NK-92 (cell line): Measurements from ENCODE around the gene CTBP2.

Experiments used
- DNase-seq: peaks from one replicate; lab custom pipeline; 2025; ENCODE audit not compliant: unreplicated experiment; lab: John Stamatoyannopoulos, UW

Gene CTBP2

GRCh38 chr10:125107166-125107949, 53.0 kb downstream of the CTBP2 start:
- DNase-seq, result no peak

DNA sequence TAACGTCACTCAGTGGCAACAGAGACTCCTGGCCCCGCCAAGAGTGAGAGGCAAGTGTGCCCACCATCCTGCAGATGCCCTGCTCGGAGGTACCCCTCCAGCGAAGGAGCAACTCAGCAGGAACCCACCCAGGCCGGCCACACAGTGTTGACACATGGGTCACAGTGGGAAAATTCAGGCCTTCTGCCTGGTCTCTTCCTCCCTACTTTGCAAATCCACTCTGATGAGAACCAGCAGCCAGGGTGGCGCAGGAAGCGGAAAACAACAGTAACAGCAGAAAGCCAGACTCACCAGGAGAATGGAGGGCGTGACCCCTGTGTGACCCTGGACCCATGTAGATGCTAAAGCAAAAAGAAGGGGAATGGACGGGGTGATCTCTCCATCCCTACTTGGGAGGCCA, 53.8 kb downstream of the CTBP2 start:
- no peak for DNase-seq

- no peak for DNase-seq
These were observed 54.6 kb downstream of the CTBP2 start for GRCh38 chr10:125105706-125106255.

- no peak for DNase-seq
These were observed 55.2 kb downstream of the CTBP2 start for GRCh38 chr10:125105155-125105554.

- no peak for DNase-seq
These were observed 55.8 kb downstream of the CTBP2 start for GRCh38 chr10:125104559-125104958.

DNA sequence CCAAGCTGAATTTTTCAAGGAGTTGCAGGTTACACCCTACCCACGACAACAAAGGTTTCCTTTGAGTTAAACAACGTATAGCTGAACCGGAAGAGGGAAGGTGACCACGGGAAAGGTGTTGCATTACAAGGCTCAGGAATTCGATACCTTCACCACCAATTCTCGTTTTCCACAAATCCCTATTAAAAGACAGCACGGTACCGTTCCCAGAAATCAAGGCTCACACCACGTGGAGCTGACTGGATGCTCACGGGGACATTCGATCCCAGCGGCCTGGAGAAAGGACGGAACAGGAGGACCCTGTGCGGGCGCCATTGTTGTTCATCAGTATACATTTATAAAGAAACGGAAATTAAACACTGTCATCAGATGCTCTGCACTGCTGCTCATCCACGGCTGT, 56.4 kb downstream of the CTBP2 start:
- no peak for DNase-seq

DNA sequence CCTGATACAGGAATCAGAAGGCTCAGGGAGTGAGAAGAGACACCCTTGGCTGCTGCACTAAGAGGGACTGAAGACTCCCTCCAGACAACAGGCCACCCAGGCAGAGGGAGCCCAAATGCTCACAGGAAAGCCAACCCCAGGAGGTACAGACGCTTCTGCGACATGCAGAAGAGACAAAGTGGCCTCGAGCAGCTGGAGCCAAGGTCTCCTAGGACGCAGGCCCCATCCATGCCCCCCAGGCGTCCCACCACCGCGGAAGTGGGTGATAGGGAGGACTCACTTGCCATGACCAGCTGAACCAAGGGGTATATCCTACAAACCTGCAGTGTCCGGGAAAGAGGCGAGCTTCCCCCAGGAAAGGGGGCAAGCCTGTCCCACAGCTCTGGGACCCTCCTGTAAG, 56.9 kb downstream of the CTBP2 start:
- no peak for DNase-seq

GRCh38 chr10:125102821-125103220, 57.5 kb downstream of the CTBP2 start:
- no peak for DNase-seq

DNA sequence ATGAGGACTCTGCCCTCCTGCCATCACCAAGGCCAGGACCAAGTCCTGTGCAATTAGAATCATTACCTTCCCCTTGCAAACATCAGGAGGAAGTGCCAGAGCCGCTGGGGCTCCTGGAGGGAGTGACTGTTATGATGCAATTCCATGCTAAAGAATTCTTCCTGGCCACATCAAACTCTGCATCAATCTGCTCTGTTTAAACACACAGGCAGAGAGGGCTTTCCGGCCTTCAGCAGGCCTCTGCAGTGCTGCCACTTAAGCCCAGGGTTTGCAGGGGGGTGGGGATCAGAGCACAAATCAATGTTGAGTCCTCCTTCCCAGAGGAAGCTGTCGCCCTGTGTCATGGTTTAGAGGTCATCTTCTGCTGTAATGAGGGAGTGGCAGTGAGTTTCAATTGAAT, 58.1 kb downstream of the CTBP2 start:
- no peak for DNase-seq

DNA sequence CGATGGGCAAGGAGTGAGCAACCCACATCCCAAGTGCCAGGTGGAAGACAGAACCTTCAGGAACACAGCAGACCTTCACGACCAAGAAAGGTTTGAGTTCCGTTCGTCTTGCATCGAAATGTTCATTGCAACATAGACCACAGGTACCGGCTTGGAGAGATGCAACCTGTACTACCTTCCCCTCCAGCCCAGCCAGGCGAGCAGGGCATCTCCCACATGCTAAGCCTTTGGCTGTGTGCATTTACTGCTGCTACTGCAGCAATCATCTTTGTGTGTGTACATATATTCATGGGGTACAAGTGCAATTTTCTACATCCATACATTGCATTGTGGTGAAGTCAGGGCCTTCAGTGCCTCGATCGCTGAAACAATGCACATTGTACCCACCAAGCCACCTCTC, 58.8 kb downstream of the CTBP2 start:
- no peak for DNase-seq

DNA sequence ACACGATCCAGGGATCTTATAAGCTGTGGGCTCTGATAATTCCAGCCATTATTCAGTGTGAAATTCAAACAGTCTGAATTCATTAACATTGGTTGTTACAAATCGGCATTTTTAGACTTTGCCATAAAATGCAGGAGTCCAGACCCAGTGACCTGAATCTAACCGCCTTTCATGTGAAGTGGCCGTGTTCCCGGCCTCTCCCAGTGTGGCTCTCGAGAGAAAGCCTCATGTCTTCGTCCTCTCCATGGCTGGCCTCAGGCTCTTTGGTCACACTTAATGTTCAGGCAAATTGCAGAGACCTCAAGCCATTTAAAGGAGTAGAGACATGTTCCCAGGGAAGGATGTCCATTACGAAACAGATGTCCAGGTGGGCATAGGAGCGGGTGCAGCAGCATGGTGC, 59.3 kb downstream of the CTBP2 start:
- no peak for DNase-seq

DNA sequence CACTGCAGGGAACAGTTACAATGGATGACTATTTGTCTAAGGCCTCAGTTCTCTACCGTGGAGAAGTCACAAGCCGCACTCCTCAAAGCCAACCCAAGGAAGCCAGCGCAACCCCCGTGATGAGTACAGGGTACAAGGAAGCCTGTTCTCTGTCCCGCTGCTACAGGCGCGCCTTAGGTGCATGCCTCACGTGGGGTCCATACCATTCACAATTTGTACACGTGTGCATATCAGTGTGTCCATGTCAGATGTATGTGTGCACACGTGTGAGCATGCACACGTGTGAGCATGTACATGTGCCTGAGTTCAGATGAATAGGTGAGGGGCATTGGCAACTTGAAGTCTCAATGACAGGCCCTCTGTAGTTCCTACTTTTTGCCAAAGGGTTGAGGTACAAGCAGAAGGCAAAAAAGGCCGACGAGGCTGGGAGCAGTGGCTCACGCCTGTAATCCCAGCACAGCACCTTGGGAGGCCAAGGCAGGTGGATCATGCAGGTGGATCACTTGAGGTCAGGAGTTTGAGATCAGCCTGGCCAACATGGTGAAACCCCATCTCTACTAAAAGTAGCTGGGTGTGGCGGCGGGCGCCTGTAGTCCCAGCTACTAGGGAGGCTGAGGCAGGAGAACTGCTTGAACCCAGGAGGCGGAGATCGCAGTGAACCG, 62.8 kb downstream of the CTBP2 start:
- DNase-seq, result no peak

GRCh38 chr10:125096975-125097374, 63.4 kb downstream of the CTBP2 start:
- DNase-seq, result no peak

GRCh38 chr10:125096371-125096770, 64.0 kb downstream of the CTBP2 start:
- DNase-seq, result no peak

GRCh38 chr10:125095776-125096175, 64.6 kb downstream of the CTBP2 start:
- DNase-seq, result no peak

DNA sequence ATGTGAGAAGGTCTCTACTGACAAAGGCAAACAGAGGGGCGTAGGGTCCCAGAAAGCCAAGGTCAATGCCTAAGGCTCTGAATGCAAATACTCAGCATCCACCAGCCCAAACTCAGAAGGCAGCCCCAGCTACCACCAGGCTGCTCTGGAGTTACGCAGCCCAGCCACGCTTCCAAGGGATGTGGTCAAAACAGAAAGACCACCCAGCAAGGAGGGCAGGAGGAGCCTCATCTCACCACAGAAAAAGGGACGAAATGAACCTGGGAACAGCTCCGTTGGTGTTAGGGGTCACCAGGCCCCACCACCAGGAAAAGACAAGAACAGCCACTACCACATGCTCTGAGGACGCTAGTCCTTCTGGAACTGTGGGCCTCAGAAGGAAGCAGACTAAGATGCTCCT, 65.1 kb downstream of the CTBP2 start:
- DNase-seq, result no peak

- DNase-seq, result no peak
These were observed 65.6 kb downstream of the CTBP2 start for GRCh38 chr10:125094806-125095205.

DNA sequence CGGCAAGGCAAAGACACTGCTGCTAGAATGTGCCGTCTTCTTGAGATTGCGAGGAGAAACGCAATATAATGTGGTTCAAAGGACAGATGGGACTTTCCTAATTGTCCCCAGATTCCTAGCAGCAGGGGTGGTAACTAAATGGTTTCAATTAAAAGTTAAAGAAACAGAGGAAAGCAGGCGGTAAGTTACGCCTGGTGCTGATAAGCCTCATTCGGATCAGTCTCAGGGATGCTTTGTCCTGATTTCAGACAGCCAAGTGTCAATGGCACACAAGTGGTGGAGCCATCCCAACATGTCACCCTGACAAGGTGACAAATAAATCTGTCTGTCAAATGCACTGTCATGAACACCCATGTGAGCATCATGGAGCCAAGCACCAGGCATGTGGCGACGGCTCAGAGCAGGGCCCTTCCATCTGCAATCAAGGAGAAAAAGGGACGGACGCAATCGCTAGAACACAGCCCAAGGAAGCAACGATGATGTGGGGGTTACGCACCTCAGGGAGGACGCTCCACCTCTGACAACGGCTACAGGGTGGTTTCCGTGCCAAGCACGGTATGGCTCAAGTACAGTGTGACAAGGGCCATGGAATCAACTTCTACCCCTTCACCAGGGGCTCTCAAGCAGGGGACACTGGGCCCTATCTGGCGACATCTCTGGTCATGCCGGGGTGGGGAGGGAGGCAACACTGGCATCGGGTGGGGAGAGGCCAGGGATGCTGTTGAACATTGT, 66.2 kb downstream of the CTBP2 start:
- DNase-seq, result no peak

DNA sequence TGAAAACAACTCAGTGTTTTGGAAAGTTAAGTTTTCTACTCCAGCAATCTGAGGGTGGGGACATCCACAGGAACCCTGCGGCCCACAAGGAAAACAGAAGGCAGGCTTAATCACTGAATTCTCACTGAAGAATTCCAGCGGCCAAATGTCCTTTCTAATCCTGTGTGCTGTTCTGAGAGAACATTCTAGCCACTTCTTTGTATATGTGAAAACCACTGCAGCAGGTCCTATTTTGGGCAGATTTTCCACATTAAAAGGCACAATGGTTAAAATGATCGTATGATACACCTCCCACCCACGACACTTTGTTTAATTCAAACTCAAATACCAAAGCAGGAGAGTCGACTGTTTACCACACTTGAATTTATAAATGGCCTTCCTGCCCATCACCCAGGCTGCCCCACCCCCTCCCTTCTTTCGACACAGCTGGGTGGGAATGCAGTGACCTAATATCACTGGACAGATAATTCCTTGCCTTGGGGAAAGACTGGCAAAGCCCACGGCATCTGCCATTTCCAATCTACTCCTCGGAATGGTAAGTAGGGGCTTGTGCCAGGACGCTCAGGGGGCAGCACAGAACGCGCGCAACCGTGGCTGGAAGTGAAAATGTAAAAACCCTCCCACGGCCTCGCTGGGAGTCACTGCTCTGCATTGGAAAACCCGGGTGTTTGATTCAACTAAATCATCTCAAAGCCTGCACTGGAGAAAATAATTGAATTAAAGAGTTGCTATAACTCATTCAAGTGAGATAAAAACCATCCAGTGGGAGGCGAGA, 67.0 kb downstream of the CTBP2 start:
- no peak for DNase-seq

GRCh38 chr10:125092564-125093031, 67.8 kb downstream of the CTBP2 start:
- no peak for DNase-seq

- DNase-seq, result no peak
These were observed 68.5 kb downstream of the CTBP2 start for GRCh38 chr10:125091891-125092290.
